Urinary bladder (tissue), 4 donors: ENCODE data around the gene MBOAT1. TPM values are rescaled to one million over a fixed set of nuclear protein-coding genes. Genes with fewer than 3 reads are reported as not detected.
"Not testable (repeated sequence)": the region's sequence is repeated elsewhere in the genome, so short reads cannot be mapped to it uniquely, and the experiment has no call there.

Source experiments
- DNase-seq: peaks from one replicate; pipeline ENCODE4 v3.0.0-alpha.2; 2015; ENCODE audit errors: extremely low spot score
- H3K27ac ChIP-seq: one replicate; pipeline ENCODE4 v1.5.1; 2013; ENCODE audit warnings: low read depth, mild to moderate bottlenecking, moderate library complexity
- H3K36me3 ChIP-seq: one replicate; pipeline ENCODE4 v1.6.1; 2013; ENCODE audit warnings: mild to moderate bottlenecking, moderate library complexity; ENCODE audit not compliant: insufficient read depth
- H3K4me1 ChIP-seq: one replicate; pipeline ENCODE4 v1.6.1; 2013; ENCODE audit warnings: mild to moderate bottlenecking, moderate library complexity; ENCODE audit not compliant: insufficient read depth
- H3K4me3 ChIP-seq: one replicate; pipeline ENCODE4 v1.5.1; 2013; ENCODE audit warnings: low read depth, low read length
- WGBS: extraction: QIAGEN DNeasy Blood & Tissue Kit; methylation state at CpG from one replicate; pipeline ENCODE4 v1.1.7; 2013; 5-methylcytosine and 5-hydroxymethylcytosine counted together
- polyA plus RNA-seq: library from polyadenylated mRNA; stranded (reverse); fragments of 200-250 nt; gene quantifications from one replicate; pipeline ENCODE4 v1.2.3, GENCODE V29; 2013
- total RNA-seq: library from RNA; depleted of rRNA; stranded (reverse); fragments of >200 nt; gene quantifications from one replicate; pipeline ENCODE4 v1.2.3, GENCODE V29; 2014
- donor health status: healthy with polysubstance abuse.
- donor health status: healthy.

Gene MBOAT1
- total and polyA plus RNA-seq, 2 donors: 9.2 to 30.3 TPM

DNA sequence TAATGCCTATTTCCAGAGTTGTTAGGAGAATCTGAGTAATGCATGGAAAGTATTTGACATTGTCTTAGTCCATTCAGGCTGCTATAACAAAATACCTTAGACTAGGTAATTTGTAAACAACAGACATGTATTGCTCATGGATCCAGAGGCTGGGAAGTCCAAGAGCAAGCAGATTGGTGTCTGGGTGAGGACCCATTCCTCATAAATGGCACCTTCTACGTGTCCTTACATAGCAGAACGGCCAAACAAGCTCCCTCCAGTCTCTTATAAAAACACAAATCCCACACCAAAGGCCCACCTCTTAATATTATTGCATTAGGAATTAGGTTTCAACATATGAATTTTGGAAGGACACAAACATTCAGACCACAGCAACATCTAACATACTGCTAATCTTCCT, 30.2 kb downstream of the MBOAT1 start:
- Histone ChIP-seq H3K27ac (no peak overlapping the region), H3K4me1 (peaks cover 1% of the 10 kb centered on the region), H3K36me3 (no peaks in the 10 kb centered on the region), H3K4me3 (no peak overlapping the region)
- 94% methylated on average over 2 of the region's 2 CpGs for WGBS
- DNase-seq: no peak

DNA sequence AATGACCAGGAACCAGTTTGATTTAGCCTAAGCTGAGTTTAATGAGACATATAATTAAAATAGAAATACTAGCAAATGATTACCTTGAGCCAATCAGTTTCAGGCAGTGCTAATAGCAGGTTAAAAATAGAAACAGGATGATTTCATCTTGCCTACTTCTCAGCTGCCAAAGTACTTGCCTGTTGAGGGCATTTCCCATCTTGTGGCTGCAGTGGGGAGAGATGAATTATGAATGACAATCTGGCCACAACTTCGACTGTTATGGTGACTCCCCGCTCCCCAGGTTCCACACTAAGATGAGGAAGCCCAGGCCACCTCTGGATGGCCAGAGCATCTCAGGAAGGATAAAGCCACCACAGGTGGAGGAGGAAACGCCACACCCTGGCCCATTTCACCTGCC, 31.3 kb downstream of the MBOAT1 start:
- 79% methylated on average over 3 of the region's 3 CpGs for WGBS
- no peak for DNase-seq
- Histone ChIP-seq H3K4me3 (no peak overlapping the region), H3K27ac (no peak overlapping the region), H3K36me3 (no peaks in the 10 kb centered on the region), H3K4me1 (peaks cover 1% of the 10 kb centered on the region)

DNA sequence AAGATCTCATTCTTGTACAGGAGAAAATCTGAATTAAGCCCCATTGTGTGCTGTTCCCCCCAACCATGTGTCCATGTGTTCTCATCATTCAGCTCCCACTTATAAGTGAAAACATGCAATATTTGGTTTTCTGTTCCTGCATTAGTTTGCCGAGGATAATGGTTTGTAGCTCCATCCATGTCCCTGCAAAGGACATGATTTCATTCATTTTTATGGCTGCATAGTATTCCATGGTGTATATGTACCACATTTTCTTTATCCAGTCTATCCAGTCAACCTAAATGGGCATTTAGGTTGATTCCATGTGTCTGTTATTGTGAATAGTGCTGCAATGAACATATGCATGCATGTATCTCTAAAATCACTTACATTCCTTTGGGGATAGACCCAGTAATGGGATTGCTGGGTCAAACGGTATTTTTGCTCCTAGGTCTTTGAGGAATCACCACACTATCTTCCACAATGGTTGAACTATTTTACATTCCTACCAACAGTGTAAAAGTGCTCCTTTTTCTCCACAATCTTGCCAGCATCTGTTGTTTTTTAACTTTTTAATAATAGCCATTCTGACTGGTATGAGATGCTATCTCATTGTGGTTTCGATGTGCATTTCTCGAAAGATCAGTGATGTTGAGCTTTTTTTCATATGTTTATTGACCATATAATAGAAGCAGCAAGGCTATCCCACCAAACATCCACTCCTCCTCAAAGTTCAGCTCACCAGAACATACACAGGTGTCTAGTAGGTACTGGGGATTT, 32.8 kb downstream of the MBOAT1 start:
- not testable (repeated sequence) for DNase-seq, H3K36me3 ChIP-seq, H3K4me1 ChIP-seq, H3K4me3 ChIP-seq, H3K27ac ChIP-seq
- 91% methylated on average over 4 of the region's 4 CpGs for WGBS

DNA sequence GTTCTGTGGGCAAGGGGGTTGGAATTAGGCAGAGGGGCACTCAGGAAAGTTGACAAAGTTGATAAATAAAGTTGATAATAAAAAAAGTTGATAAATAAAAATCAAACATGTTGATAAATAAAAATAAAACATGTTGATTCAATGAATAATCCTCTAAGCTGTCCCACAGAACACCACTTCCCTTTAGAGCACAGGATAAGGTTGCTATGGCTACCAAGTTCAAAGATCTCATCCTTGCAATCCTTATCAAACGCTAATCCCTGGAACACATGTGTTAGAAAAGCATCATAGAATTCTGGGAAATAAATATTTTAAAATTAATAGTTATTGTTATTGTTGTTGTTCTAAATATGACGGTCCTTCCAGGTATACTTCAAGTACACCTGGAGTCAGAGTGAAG, 33.9 kb downstream of the MBOAT1 start:
- Histone ChIP-seq H3K4me1 (peaks cover 1% of the 10 kb centered on the region), H3K27ac (no peak overlapping the region), H3K4me3 (no peak overlapping the region), H3K36me3 (no peaks in the 10 kb centered on the region)
- DNase-seq: no peak
- WGBS: 60% methylated on average over 2 of the region's 2 CpGs

DNA sequence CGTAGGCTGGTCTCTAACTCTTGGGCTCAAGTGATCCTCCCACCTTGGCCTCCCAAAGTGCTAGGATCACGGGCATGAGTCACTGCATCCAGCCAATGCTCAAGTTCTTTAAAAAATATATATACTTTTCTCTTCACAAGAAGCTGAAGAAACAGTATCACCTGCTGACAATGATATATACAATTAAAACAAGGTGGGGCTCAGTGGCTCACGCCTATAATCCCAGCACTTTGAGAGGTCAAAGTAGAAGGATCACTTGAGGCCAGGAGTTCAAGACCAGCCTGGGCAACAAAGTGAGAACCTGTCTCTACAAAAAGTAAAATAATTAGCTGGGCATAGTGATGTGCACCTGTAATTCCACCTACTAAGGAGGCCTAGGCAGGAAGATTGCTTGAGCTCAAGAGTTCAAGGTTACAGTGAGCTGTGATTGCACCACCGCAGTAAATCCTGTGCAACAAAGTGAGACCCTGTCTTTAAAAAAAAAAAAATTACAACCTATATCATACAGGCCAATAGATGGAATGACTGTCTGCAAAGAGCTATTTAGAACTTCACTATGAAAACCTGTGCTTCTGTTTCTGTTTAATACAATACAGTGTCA, 36.4 kb downstream of the MBOAT1 start:
- Histone ChIP-seq H3K4me1 (no peaks in the 10 kb centered on the region), H3K27ac (no peak overlapping the region), H3K36me3 (no peaks in the 10 kb centered on the region), H3K4me3 (no peak overlapping the region)
- 97% methylated on average over 4 of the region's 4 CpGs for WGBS
- DNase-seq: no peak

DNA sequence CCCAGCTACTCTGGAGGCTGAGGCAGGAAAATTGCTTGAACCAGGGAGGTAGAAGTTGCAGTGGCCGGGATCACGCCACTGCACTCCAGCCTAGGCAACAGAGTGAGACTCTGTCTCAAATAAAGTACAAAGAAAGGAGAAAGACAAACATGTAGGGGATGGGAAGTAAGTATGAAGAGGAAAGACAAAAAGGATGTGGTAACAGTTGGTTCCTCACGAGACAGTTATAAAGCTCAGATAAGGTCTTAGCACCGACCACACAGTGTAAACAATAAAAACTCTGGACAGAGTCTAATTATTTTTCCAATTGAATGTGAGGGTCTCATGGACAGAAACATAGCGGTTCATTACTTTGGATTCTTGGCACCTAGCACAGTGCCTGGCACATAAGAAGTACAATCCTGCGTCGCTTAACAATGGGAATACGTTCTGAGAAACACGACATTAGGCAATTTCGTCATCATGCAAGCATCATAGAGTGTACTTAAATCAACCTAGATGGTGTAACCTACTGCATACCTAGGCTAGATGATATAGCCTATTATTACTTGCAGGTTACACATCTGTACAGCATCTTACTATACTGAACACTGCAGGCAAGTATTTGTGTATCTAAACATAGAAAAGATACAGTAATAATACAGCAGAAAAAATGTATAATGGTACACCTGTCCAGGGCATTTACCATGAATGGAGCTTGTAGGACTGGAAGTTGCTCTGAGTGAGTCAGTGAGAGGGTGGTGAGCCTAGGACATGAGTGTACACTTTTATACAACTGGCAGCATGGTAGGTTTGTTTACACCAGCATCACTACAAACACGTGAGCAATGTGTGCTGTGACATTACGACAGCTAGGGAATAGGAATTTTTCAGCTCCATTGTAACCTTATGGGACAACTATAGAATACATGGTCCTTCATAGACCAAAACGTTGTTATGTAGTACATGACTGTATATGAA, 38.2 kb downstream of the MBOAT1 start:
- Histone ChIP-seq H3K4me1 (no peaks in the 10 kb centered on the region), H3K27ac (no peak overlapping the region), H3K4me3 (no peak overlapping the region), H3K36me3 (no peaks in the 10 kb centered on the region)
- 70% methylated on average over 13 of the region's 13 CpGs for WGBS
- DNase-seq: no peak

DNA sequence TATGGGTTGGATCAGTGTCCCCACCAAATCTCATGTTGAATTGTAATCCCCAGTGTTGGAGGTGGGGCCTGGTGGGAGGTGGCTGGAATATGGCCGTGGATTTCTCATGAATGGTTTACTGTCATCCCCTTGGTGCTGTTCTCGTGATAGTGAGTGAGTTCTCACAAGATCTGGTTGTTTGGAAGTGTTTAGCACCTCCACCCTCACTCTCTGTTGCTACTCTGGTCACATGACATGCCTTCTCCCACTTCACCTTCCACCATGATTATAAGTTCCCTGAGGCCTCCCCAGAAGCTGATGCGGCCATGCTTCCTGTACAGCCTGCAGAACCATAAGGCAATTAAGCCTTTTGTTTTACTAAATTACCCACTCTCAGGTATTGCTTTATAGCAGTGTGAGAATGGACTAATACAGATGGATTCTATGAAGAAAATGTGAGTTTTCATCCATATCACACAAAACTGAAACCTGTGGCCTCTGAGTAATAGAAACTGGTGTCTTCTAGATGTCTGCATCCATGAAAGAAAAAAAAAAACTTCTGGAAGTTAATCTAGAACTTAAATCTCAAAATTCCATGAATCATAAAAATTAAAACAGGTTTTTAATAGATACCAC, 39.3 kb downstream of the MBOAT1 start:
- WGBS: 97% methylated on average over 3 of the region's 3 CpGs
- H3K4me3 ChIP-seq: no peak overlapping the region
- no peak overlapping the region for H3K27ac ChIP-seq
- no peaks in the 10 kb centered on the region for H3K4me1 ChIP-seq
- DNase-seq: no peak
- no peaks in the 10 kb centered on the region for H3K36me3 ChIP-seq

DNA sequence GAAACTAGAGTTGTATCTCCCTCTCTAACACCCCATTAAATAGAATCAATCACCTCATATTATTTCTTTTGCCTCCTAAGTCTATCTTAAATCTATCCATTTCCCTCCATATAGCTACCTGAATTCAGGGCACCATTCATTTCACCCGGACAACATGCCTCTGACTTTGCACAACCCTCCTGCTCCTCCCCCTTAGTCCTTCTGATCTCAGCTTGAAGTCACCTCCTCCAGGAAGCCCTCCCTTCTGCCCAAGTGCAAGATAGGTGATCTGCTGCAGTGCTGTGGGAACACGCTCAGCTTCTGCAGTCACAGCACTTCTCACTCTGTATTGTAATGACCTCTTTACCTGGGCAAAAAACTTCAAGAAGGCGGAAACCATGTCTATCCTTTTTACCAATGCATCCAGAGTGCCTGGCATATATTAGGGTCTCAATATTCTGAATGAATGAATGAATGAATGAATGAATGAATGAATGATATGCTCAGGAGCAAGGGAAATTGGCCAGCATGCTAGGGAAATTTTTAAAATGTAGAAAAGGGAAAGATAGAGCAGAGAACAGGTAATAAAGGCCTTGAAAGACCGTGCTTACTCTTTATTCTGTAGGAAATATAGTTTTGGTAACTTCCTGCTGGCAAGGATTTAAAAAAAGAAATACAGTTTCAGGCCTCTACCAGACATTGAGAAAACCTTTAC, 41.7 kb downstream of the MBOAT1 start:
- H3K36me3 ChIP-seq: no peaks in the 10 kb centered on the region
- WGBS: 90% methylated on average over 4 of the region's 4 CpGs
- no peaks in the 10 kb centered on the region for H3K4me1 ChIP-seq
- DNase-seq: no peak
- H3K27ac ChIP-seq: no peak overlapping the region
- H3K4me3 ChIP-seq: no peak overlapping the region

DNA sequence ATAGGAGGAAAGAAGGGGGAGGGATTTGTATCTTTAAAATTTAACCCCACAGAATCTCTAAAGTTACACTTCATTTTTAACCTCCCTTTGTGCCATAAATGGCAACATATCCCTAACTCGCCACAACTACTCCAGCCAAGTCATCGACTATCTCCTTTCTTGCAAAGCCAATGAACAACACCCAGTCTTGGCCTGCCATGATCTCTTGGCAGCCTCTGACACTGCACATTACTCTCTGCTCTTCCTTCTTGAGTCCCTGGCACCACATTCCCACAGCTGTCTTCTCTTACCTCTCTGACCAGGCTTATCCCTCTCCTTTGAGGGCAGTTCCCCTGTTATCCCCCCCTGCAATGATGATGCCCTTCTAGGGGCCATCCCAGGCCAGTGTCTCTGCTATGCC, 42.5 kb downstream of the MBOAT1 start:
- H3K27ac ChIP-seq: no peak overlapping the region
- WGBS: 54% methylated on average over 2 of the region's 2 CpGs
- no peak overlapping the region for H3K4me3 ChIP-seq
- DNase-seq: no peak
- no peaks in the 10 kb centered on the region for H3K4me1 ChIP-seq
- no peaks in the 10 kb centered on the region for H3K36me3 ChIP-seq

DNA sequence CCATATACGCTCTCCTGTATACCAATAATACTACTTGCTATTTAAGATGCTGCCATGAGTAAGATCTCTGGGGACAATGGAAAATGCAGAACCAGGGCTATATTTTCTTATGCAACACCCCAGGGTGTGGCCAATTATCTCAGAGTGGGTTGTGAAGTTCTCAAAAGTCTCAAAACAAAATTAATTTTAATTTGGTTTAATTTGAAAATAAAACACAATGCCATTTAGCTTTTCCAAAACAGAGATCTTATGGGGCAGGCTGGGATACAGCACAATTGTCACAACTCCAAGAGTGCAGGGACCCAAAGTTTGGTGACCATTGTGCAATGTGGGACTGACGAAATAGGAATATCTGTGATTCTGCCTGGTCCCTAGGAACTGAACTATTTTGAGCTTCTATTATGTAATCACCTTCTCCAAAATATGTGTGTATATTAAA, 43.1 kb downstream of the MBOAT1 start:
- no peak overlapping the region for H3K27ac ChIP-seq
- no peak overlapping the region for H3K4me3 ChIP-seq
- no peaks in the 10 kb centered on the region for H3K36me3 ChIP-seq
- no peak for DNase-seq
- 60% methylated on average over 2 of the region's 2 CpGs for WGBS
- H3K4me1 ChIP-seq: no peaks in the 10 kb centered on the region

DNA sequence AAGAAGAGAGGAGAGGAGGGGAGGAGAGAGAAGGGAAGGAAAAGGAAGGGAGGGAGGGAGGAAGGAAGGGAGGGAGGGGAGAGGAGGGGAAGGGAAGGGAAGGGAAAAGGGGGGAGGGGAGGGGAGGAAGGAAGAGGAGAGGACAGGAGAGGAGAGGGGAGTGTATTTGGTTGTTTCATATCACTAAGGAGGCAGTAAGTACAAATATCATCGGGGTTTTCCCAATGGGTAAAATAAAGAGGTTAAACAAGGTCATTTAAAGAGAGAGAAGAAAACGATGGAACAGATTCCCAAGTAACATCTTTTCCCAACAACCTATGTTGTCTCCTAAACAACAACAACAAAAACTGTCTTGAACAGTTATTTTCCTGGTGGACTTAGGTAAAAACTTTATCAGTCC, 43.6 kb downstream of the MBOAT1 start:
- Histone ChIP-seq H3K36me3 (no peaks in the 10 kb centered on the region), H3K4me1 (no peaks in the 10 kb centered on the region), H3K4me3 (no peak overlapping the region), H3K27ac (no peak overlapping the region)
- WGBS: 70% methylated on average over 2 of the region's 2 CpGs
- no peak for DNase-seq

DNA sequence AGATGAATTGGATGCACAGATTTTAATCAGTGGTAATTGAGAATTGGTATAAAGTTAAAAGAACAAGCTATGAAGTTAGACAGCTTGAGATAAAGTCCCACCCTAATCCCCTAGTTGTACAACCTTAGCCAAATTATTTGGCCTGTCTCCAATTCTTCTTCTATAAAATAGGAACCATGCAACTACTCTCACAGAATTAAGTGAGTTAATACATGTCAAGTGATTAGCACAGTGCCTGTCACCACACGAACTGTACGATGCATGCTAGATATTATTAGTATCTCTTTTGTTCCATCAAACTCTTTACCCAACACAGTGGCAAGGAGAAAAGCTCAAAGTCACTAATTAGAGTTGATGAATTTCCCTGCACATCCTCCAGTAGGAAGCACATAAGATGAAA, 44.7 kb downstream of the MBOAT1 start:
- DNase-seq: no peak
- H3K4me3 ChIP-seq: no peak overlapping the region
- H3K27ac ChIP-seq: no peak overlapping the region
- no peaks in the 10 kb centered on the region for H3K4me1 ChIP-seq
- H3K36me3 ChIP-seq: no peaks in the 10 kb centered on the region
- WGBS: 61% methylated on average over 2 of the region's 2 CpGs

DNA sequence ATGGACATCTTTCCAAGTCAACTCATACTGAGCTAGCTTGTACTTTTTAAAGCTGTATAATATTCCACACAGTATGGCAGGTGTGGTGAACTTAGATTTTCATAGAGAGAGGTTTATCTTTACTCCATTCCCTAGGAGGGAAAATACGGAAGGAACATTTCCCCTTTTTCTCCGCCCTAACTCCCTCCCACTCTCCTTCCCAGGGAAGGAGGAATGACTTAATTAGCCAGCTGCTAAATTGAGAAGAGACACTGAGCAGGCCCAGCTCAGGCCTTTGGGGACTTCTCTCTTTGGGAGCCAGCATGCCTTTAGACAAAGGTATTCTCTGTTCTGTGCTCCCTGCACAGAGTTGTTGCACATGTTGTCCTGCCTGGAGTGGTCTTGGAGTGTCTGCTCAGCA, 46.1 kb downstream of the MBOAT1 start:
- no peaks in the 10 kb centered on the region for H3K36me3 ChIP-seq
- H3K4me1 ChIP-seq: no peaks in the 10 kb centered on the region
- WGBS: 94% methylated on average over 2 of the region's 2 CpGs
- no peak overlapping the region for H3K4me3 ChIP-seq
- H3K27ac ChIP-seq: no peak overlapping the region
- no peak for DNase-seq
